ENCODE data around the gene TMC4.

TMC4 gene

DNA sequence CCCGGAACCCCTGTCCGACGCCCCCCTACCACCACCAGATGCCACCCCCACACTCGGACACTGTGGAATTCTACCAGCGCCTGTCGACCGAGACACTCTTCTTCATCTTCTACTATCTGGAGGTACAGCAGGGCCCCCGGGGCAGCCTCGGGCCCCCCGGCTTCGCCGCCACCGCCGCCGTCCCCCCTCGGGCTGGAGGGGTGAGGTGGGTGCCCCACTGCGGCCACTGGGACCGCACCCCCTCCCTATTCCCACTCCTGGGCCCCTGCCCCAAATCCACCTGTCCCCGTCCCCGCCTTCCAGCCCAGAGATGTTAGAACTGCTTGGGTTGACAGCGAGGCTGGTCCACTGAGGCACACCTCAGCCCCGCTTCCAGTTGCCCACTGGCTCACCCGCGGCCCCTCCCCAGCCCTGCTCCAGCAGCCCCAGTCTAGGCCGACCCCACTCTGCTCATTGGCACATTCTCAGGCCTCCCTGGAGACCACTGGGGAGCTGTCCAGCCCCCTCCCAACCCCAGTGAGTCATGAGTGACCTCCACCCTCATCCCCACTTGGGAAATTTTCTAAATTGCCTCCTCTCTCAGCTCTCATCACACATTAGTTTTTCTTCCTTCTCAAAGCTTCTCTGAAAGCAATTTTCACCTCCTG, 20.0 kb downstream of the TMC4 start:
- DNase-seq (ENCODE audit: low read depth), result no peak
- no peak overlapping the region for H3K4me3 ChIP-seq (ENCODE audit: control insufficient read depth, low read depth, low read length)
- TF ChIP-seq, protein P1, sequence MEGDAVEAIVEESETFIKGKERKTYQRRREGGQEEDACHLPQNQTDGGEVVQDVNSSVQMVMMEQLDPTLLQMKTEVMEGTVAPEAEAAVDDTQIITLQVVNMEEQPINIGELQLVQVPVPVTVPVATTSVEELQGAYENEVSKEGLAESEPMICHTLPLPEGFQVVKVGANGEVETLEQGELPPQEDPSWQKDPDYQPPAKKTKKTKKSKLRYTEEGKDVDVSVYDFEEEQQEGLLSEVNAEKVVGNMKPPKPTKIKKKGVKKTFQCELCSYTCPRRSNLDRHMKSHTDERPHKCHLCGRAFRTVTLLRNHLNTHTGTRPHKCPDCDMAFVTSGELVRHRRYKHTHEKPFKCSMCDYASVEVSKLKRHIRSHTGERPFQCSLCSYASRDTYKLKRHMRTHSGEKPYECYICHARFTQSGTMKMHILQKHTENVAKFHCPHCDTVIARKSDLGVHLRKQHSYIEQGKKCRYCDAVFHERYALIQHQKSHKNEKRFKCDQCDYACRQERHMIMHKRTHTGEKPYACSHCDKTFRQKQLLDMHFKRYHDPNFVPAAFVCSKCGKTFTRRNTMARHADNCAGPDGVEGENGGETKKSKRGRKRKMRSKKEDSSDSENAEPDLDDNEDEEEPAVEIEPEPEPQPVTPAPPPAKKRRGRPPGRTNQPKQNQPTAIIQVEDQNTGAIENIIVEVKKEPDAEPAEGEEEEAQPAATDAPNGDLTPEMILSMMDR (IDR thresholded peaks at IDR 0.05; ENCODE audit: control insufficient read depth, insufficient read depth, low read depth, low read length, missing control alignments), result no peak

- H3K4me3 ChIP-seq (ENCODE audit: control insufficient read depth, low read depth, low read length), result no peak overlapping the region
- no peak for DNase-seq (ENCODE audit: low read depth)
- TF ChIP-seq, protein P1 (IDR thresholded peaks at IDR 0.05; ENCODE audit: control insufficient read depth, insufficient read depth, low read depth, low read length, missing control alignments), result no peak
These were observed 20.7 kb downstream of the TMC4 start for GRCh38 chr19:54152267-54152666.

DNA sequence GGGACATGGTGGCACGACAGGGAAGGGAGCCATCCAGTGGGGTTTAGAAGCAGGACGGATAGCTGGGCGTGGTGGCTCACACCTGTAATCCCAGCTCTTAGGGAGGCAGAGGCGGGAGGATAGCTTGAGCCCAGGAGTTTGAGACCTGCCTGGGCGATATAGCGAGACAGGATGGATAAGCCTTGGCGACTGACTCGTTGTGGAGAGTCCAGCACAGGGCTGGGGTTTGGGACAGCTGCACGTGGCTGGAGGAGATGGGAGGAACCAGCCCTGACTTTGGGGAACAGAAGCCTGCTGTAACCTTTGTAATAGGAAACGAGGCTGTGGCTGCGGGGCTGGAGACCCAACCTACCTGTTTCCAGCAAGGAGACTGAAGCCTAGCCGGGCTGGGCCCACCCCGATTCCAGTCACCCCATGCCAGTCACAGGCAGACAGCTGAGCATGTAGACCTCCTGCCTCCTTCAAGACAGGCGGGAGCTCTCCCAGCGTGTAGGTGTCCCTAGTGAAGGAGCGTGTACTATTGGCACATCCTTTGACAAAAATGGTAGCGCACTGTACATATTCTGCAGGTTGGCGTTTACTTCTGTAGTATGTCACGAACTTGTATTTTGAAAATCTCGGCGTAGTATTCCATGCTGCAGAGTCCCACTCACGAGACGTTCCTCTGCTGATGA, 21.5 kb downstream of the TMC4 start:
- DNase-seq (ENCODE audit: low read depth), result no peak
- TF ChIP-seq, protein P1 (IDR thresholded peaks at IDR 0.05; ENCODE audit: control insufficient read depth, insufficient read depth, low read depth, low read length, missing control alignments), result no peak
- H3K4me3 ChIP-seq (ENCODE audit: control insufficient read depth, low read depth, low read length), result no peak overlapping the region

DNA sequence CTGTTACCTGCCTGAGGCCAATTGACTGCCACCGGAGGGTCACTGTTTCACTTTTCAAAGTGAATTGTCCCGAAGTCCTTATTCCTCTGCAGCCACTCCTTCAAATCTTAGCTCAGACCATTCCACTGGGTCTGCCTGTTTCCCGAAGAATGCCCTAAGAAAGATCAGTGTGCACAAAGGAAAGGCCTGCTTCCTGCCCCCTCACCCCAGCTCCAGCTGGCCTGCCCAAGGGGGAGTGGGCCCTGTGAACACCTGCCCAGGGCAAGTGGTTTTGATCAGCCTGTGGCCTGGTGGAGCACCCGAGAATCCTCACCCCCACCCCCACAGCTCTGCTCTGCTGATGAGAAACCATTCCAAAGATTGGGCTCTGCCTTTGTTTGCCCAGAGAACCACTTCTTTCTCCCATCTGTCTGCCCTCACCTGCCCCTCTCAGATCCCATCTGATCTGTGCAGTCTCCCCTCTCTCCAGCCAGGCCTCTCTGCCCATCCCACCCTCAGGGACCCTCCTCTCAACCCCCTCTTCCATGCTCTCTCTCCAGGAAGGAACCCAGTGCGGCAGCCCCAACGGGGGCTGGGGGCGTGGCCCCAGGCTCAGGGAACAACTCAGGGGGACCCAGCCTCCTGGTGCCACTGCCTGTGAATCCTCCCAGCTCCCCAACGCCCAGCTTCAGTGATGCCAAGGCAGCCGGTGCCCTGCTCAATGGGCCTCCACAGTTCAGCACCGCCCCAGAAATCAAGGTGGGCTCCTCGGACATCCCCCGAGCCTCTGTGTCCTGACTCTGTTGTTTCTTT, 23.7 kb downstream of the TMC4 start:
- TF ChIP-seq, protein P1 (IDR thresholded peaks at IDR 0.05; ENCODE audit: control insufficient read depth, insufficient read depth, low read depth, low read length, missing control alignments), result no peak
- H3K4me3 ChIP-seq (ENCODE audit: control insufficient read depth, low read depth, low read length), result no peak overlapping the region
- DNase-seq (ENCODE audit: low read depth), result no peak

DNA sequence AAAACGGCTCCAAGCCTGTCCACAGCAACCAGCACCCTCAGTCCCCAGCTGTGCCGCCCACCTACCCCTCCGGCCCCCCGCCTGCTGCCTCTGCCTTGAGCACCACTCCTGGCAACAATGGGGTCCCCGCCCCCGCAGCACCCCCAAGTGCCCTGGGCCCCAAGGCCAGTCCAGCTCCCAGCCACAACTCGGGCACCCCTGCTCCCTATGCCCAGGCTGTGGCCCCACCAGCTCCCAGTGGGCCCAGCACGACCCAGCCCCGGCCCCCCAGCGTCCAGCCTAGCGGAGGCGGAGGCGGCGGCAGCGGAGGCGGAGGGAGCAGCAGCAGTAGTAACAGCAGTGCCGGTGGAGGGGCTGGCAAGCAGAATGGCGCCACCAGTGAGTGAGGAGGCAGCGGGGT, 24.8 kb downstream of the TMC4 start:
- TF ChIP-seq, protein P1 (IDR thresholded peaks at IDR 0.05; ENCODE audit: control insufficient read depth, insufficient read depth, low read depth, low read length, missing control alignments), result no peak
- no peak overlapping the region for H3K4me3 ChIP-seq (ENCODE audit: control insufficient read depth, low read depth, low read length)
- DNase-seq (ENCODE audit: low read depth), result no peak

- H3K4me3 ChIP-seq (ENCODE audit: control insufficient read depth, low read depth, low read length), result no peak overlapping the region
- TF ChIP-seq, protein P1 (IDR thresholded peaks at IDR 0.05; ENCODE audit: control insufficient read depth, insufficient read depth, low read depth, low read length, missing control alignments), result no peak
- no peak for DNase-seq (ENCODE audit: low read depth)
These were observed 25.3 kb downstream of the TMC4 start for GRCh38 chr19:54147676-54148075.

Measured in AG09309 (cell line).